Right atrium auricular region (tissue), 2 donors: ENCODE measurements around the gene PLXNB3. TPM values are rescaled to one million over a fixed set of nuclear protein-coding genes. Genes with fewer than 3 reads are reported as not detected.
"Not testable (repeated sequence)": the region's sequence is repeated elsewhere in the genome, so short reads cannot be mapped to it uniquely, and the experiment has no call there.

Source experiments
- DNase-seq: peaks from one replicate; pipeline ENCODE4 v3.0.0-alpha.2; 2019; ENCODE audit warnings: low spot score
- H3K27ac ChIP-seq, 2 donors: fragments of 200-600 bp; sonication (generic); 1 replicate in 1 of 2; 2 replicates in 1 of 2; pipeline ENCODE4 v1.5.1; 2016 to 2019
- H3K27me3 ChIP-seq, 2 donors: fragments of 200-600 bp; sonication (generic); one replicate each; pipeline versions ENCODE4 v1.5.1 to v1.6.0; 2017 to 2019
- H3K36me3 ChIP-seq: fragments of 200-600 bp; sonication (generic); one replicate; pipeline ENCODE4 v1.5.1; 2016
- H3K4me1 ChIP-seq, 2 donors: fragments of 200-600 bp; sonication (generic); one replicate each; pipeline versions ENCODE4 v1.5.1 to v1.6.0; 2017 to 2019
- H3K4me3 ChIP-seq, 2 donors: fragments of 200-600 bp; sonication (generic); 1 replicate in 1 of 2; 2 replicates in 1 of 2; pipeline ENCODE4 v1.5.1; 2017 to 2019; ENCODE audit warnings: mild to moderate bottlenecking in 1 of 2, moderate library complexity in 1 of 2
- H3K9me3 ChIP-seq, 2 donors: fragments of 200-600 bp; sonication (generic); one replicate each; pipeline ENCODE4 v1.5.1; 2019
- CTCF ChIP-seq, 2 donors: fragments of 200-600 bp; sonication (generic); IDR thresholded peaks; one replicate each; pipeline ENCODE4 v1.5.1; 2019; ENCODE audit warnings: antibody characterized with exemption in 2 of 2
- total RNA-seq, 2 donors: library from RNA; depleted of rRNA; stranded (reverse); fragments of >200 nt; gene quantifications; one replicate each; pipeline ENCODE4 v1.1.0, GENCODE V29; 2016

The PLXNB3 gene
- total RNA-seq, 2 donors from 2014 or later: 5.6 to 8.2 TPM

- H3K4me3 ChIP-seq: no peak overlapping the region
Measured at GRCh38 chrX:153746359-153746758, 17.7 kb upstream of the PLXNB3 start.

GRCh38 chrX:153746991-153747390 lies 17.1 kb upstream of the PLXNB3 start:
- not testable (repeated sequence) for H3K4me1 ChIP-seq, DNase-seq, H3K27me3 ChIP-seq, H3K4me3 ChIP-seq, H3K27ac ChIP-seq, H3K36me3 ChIP-seq, H3K9me3 ChIP-seq

More at GRCh38 chrX:153746359-153746758, 17.7 kb upstream of the PLXNB3 start:
- no peak overlapping the region for H3K27ac ChIP-seq
- no peaks in the 10 kb centered on the region for H3K27me3 ChIP-seq
- H3K4me1 ChIP-seq: peaks cover 0 to 7% of the 10 kb centered on the region in 2 donors
- no peaks in the 10 kb centered on the region for H3K36me3 ChIP-seq
- DNase-seq: no peak
- H3K9me3 ChIP-seq: no peaks in the 10 kb centered on the region
- TF ChIP-seq CTCF (IDR thresholded peaks at IDR 0.05): no peak

- DNase-seq, H3K27ac ChIP-seq, H3K4me1 ChIP-seq, H3K36me3 ChIP-seq, H3K9me3 ChIP-seq, H3K4me3 ChIP-seq, H3K27me3 ChIP-seq: not testable (repeated sequence)
Measured at GRCh38 chrX:153749017-153749416, 15.0 kb upstream of the PLXNB3 start.

GRCh38 chrX:153750127-153750774 lies 13.8 kb upstream of the PLXNB3 start:
- no peak overlapping the region for H3K4me3 ChIP-seq
- H3K4me1 ChIP-seq: no peaks in the 10 kb centered on the region
- TF ChIP-seq CTCF (IDR thresholded peaks at IDR 0.05): no peak
- no peaks in the 10 kb centered on the region for H3K27me3 ChIP-seq
- no peaks in the 10 kb centered on the region for H3K36me3 ChIP-seq
- DNase-seq: no peak
- no peak overlapping the region for H3K27ac ChIP-seq
- no peaks in the 10 kb centered on the region for H3K9me3 ChIP-seq

- H3K4me3 ChIP-seq: no peak overlapping the region
- H3K27ac ChIP-seq: no peak overlapping the region
- H3K36me3 ChIP-seq: no peaks in the 10 kb centered on the region
- no peak for DNase-seq
- no peaks in the 10 kb centered on the region for H3K4me1 ChIP-seq
- no peaks in the 10 kb centered on the region for H3K27me3 ChIP-seq
- no peak for TF ChIP-seq CTCF (IDR thresholded peaks at IDR 0.05)
- peaks cover 0 to 20% of the 10 kb centered on the region in 2 donors for H3K9me3 ChIP-seq
Measured at GRCh38 chrX:153755136-153755535, 8.9 kb upstream of the PLXNB3 start.

GRCh38 chrX:153761863-153762262 lies 2.2 kb upstream of the PLXNB3 start:
- no peak for TF ChIP-seq CTCF (IDR thresholded peaks at IDR 0.05)
- peaks cover 0 to 9% of the 10 kb centered on the region in 2 donors for H3K9me3 ChIP-seq
- no peak for DNase-seq
- no peaks in the 10 kb centered on the region for H3K36me3 ChIP-seq
- H3K27me3 ChIP-seq: no peaks in the 10 kb centered on the region
- peaks cover 0 to 22% of the 10 kb centered on the region in 2 donors for H3K4me1 ChIP-seq
- H3K4me3 ChIP-seq: no peak overlapping the region
- H3K27ac ChIP-seq: no peak overlapping the region

GRCh38 chrX:153762626-153763173 lies 1.3 kb upstream of the PLXNB3 start:
- TF ChIP-seq CTCF (IDR thresholded peaks at IDR 0.05): no peak
- H3K27ac ChIP-seq: no peak overlapping the region

More at GRCh38 chrX:153762626-153763173, 1.3 kb upstream of the PLXNB3 start:
- Histone ChIP-seq H3K4me1 (peaks cover 0 to 22% of the 10 kb centered on the region in 2 donors), H3K4me3 (no peak overlapping the region), H3K36me3 (no peaks in the 10 kb centered on the region), H3K9me3 (peaks cover 0 to under 1% of the 10 kb centered on the region in 2 donors), H3K27me3 (no peaks in the 10 kb centered on the region)
- no peak for DNase-seq
